Lower leg skin (tissue), 4 donors: ENCODE results near the gene KCTD15. TPM values are rescaled to one million over a fixed set of nuclear protein-coding genes. Genes with fewer than 3 reads are reported as not detected.

Source experiments
- DNase-seq, 2 donors: peaks; one replicate each; pipeline ENCODE4 v3.0.0-alpha.2; 2019; ENCODE audit warnings: low spot score in 2 of 2
- H3K4me3 ChIP-seq: fragments of 200-600 bp; sonication (generic); 2 replicates; pipeline ENCODE4 v1.5.1; 2017; ENCODE audit warnings: mild to moderate bottlenecking, low read depth; ENCODE audit not compliant: poor library complexity, severe bottlenecking
- CTCF ChIP-seq, 3 donors: fragments of 450-650 bp; IDR thresholded peaks; one replicate each; pipeline ENCODE4 v1.5.1; 2016; ENCODE audit warnings: antibody characterized with exemption in 3 of 3, mild to moderate bottlenecking in 3 of 3, moderate library complexity in 2 of 3
- POLR2A ChIP-seq, 2 donors: fragments of 450-650 bp; IDR thresholded peaks; one replicate each; pipeline ENCODE4 v1.6.1; 2016 to 2017; ENCODE audit warnings: antibody characterized with exemption in 2 of 2, mild to moderate bottlenecking in 1 of 2, moderate library complexity in 1 of 2
- WGBS, 2 donors: methylation state at CpG; one replicate each; pipeline ENCODE4 v1.1.5; 2018; 5-methylcytosine and 5-hydroxymethylcytosine counted together
- intact Hi-C: fragments of 100-400 bp; cut with DNase I; formaldehyde crosslinking; loops from one replicate; pipeline ENCODE4 v1.15.0; 2023; ENCODE audit warnings: low total_unique reads
- total RNA-seq, 4 donors: library from RNA; depleted of rRNA; stranded (reverse); fragments of >200 nt; gene quantifications; one replicate each; pipeline ENCODE4 v1.1.0, GENCODE V29; 2016

The KCTD15 gene
- total RNA-seq, 4 donors from 2014 or later = 140 to 190 (median 164) TPM

DNA sequence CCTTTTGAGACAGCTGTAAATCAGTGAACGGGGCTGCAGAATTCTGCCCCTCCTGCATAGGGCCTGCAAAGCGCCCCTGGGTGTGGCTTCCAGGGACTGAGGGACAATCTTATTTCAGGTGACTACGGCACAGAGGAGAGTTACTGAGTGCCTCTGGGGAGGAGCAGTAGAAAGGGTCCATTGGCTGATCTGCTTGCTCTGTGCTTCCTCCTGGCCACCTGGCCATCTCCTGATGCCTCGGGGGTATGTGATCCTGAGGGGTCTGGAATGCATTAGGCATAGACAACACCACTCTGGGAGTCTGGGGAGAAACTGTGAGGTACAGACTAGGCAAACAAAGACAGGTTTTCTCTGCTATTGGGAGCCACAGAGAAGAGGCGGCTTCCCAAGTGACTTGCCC is 2.8 kb downstream of the KCTD15 start:
- intact Hi-C loops = loop anchor here (10.0 kb wide), 1 partner anchor 75 kb away; no protein-coding TSS in a partner anchor
- WGBS, 2 donors = 76 to 82% methylated on average over 5 of the region's 5 CpGs
- no peak for DNase-seq
- no peak overlapping the region for H3K4me3 ChIP-seq
- TF ChIP-seq CTCF (IDR thresholded peaks at IDR 0.05) = no peak
- no peak for TF ChIP-seq POLR2A (IDR thresholded peaks at IDR 0.05)

DNA sequence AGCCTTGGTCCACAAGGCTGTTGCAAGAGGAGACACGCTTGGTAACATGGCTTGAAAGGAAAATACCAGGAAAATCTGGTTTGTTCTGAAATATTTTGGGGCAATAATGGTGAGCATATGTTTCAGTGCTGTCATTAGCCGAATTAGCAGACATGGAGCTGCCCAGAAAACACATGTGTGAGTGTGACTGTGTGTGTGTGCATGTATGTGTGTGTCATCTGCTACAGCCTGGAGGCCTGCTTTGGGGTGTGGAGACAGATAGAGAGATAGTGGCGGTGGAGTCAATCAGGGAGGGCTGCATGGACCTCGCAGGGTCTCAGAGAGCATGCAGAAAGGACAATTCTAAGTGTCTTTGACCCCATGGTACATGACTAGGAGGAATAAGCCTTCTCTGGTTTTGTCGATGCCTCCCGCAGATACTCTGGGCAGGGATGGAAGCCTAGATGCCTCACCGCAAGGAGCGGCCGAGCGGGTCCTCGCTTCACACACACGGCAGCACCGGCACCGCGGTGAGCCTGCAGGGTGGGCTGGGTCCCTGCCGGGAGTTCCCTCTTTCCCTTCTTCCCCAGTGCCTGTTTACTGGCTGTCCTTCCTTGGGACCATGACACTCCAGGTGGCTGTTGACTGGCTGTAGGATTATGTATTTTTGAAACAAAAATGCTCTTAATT is 3.5 kb downstream of the KCTD15 start:
- intact Hi-C loops = no loop called here
- no peak for DNase-seq
- no peak for TF ChIP-seq POLR2A (IDR thresholded peaks at IDR 0.05)
- no peak overlapping the region for H3K4me3 ChIP-seq
- 72 to 77% methylated on average over 16 of the region's 16 CpGs for WGBS, 2 donors

DNA sequence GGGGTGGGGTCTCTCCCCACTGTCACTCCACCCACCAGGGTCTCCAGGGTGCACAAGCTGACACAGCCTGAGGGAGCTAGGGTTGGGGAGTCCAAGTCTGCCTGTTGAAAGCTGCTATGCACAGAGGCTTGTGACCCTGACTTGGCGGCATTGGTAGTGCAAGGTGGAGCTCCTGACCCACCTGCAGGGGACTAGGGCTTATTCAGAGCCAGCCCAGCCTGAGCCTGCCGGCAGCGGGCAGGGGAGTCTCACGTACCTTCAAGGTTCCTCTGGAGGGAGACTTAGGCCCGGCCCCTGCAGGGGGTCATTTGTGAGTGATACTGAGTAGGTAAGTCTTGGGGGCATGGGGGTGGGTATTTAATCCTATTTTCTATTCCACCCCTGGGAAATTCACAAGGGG is 4.7 kb downstream of the KCTD15 start:
- no peak for DNase-seq
- intact Hi-C loops = no loop called here
- TF ChIP-seq CTCF (IDR thresholded peaks at IDR 0.05) = no peak
- TF ChIP-seq POLR2A (IDR thresholded peaks at IDR 0.05) = no peak
- 95% methylated on average over 4 to 5 of the region's 5 CpGs for WGBS, 2 donors
- H3K4me3 ChIP-seq = no peak overlapping the region

GRCh38 chr19:33802001-33802400 is 5.3 kb downstream of the KCTD15 start:
- no peak for TF ChIP-seq CTCF (IDR thresholded peaks at IDR 0.05)
- no peak for TF ChIP-seq POLR2A (IDR thresholded peaks at IDR 0.05)
- no peak for DNase-seq
- no peak overlapping the region for H3K4me3 ChIP-seq
- intact Hi-C loops = no loop called here
- WGBS, 2 donors = 60 to 71% methylated on average over 5 to 10 of the region's 10 CpGs

GRCh38 chr19:33802801-33803200 is 6.1 kb downstream of the KCTD15 start:
- WGBS, 2 donors = 93 to 100% methylated on average over 1 of the region's 1 CpG
- TF ChIP-seq POLR2A (IDR thresholded peaks at IDR 0.05) (no peak), CTCF (IDR thresholded peaks at IDR 0.05) (no peak)
- no peak for DNase-seq
- no peak overlapping the region for H3K4me3 ChIP-seq
- intact Hi-C loops = no loop called here

DNA sequence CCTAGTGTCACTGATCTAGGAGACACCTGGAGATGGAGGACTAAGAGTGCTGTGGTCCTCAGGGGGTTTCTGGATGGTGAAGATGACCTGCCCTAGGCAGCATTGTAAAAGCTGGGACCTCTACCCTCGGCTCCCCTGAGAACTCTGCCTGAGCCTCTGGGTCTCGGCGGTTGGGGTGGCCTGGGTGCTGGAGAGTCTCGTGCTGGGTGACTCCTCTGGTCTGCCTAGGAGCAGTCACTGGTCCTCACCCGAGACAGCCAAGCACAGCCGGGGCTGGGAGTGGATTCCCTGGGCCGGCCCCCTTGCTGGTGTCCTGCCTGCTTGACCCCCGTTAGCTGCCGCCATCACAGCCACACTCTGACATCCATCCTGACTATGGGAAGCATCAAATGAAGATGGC is 6.7 kb downstream of the KCTD15 start:
- 84 to 90% methylated on average over 6 to 9 of the region's 9 CpGs for WGBS, 2 donors
- intact Hi-C loops = no loop called here
- DNase-seq = no peak
- H3K4me3 ChIP-seq = no peak overlapping the region
- TF ChIP-seq CTCF (IDR thresholded peaks at IDR 0.05) = no peak
- no peak for TF ChIP-seq POLR2A (IDR thresholded peaks at IDR 0.05)
